Esophagus muscularis mucosa (tissue), 4 donors: ENCODE results near the gene PLXNC1.

Experiments
- EP300 ChIP-seq: sonication (generic); formaldehyde crosslinking; IDR thresholded peaks from one replicate; pipeline ENCODE4 v1.6.1; 2017; ENCODE audit warnings: antibody characterized with exemption
- POLR2A ChIP-seq: fragments of 450-650 bp; IDR thresholded peaks from one replicate; pipeline ENCODE4 v1.6.1; 2017; ENCODE audit warnings: antibody characterized with exemption, moderate library complexity, mild to moderate bottlenecking, low read depth
- POLR2AphosphoS5 ChIP-seq, 2 donors: sonication (generic); formaldehyde crosslinking; IDR thresholded peaks; one replicate each; pipeline ENCODE4 v1.6.1; 2017; ENCODE audit warnings: antibody characterized with exemption in 2 of 2
- TF ChIP-seq, protein P1 (sequence below), 3 experiments: fragments of 200-600 bp in 2 of 3; fragments of 450-650 bp in 1 of 3; sonication (generic) in 2 of 3; IDR thresholded peaks; one replicate each; pipeline ENCODE4 v1.5.1; 2017 to 2019; ENCODE audit warnings: antibody characterized with exemption in 3 of 3, mild to moderate bottlenecking in 2 of 3, moderate library complexity in 1 of 3

DNA sequence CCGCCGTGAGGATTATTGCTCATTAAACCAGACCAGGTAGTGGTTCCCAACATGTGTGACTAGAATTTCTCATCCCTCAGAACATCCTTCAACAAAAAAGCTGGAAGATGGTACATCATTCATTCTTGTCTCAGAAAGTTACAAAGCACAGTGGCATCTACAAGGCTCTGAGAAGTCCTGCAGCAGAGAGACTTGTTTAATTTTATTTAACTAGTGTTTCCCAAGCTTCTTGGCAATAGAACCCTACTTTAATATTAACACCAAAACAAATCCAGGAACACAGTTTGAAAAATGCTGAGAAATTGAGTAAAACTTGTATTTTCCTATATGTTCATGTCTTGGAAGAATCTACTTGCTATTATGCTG, 54.8 kb downstream of the PLXNC1 start:
- TF ChIP-seq, protein P1, sequence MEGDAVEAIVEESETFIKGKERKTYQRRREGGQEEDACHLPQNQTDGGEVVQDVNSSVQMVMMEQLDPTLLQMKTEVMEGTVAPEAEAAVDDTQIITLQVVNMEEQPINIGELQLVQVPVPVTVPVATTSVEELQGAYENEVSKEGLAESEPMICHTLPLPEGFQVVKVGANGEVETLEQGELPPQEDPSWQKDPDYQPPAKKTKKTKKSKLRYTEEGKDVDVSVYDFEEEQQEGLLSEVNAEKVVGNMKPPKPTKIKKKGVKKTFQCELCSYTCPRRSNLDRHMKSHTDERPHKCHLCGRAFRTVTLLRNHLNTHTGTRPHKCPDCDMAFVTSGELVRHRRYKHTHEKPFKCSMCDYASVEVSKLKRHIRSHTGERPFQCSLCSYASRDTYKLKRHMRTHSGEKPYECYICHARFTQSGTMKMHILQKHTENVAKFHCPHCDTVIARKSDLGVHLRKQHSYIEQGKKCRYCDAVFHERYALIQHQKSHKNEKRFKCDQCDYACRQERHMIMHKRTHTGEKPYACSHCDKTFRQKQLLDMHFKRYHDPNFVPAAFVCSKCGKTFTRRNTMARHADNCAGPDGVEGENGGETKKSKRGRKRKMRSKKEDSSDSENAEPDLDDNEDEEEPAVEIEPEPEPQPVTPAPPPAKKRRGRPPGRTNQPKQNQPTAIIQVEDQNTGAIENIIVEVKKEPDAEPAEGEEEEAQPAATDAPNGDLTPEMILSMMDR (IDR thresholded peaks at IDR 0.05), result no peak
- TF ChIP-seq POLR2AphosphoS5 (IDR thresholded peaks at IDR 0.05) (no peak), EP300 (no peak), POLR2A (no peak)
